Activated T-cell treated with anti-CD3 and anti-CD28 coated beads, Interleukin-2, amount 50 U/mL, for 24 hours (primary cell): ENCODE data around the gene POTEG.
"Not testable (repeated sequence)": the region's sequence is repeated elsewhere in the genome, so short reads cannot be mapped to it uniquely, and the experiment has no call there.

ENCODE experiments used
- DNase-seq: peaks from one replicate; pipeline ENCODE4 v3.0.0-alpha.2; 2020
- H3K27ac Mint-ChIP-seq: 2 replicates; pipeline ENCODE4 v1.8.0; 2020; ENCODE audit warnings: mild to moderate bottlenecking, mixed read lengths
- H3K27me3 Mint-ChIP-seq: 2 replicates; pipeline ENCODE4 v1.8.0; 2020; ENCODE audit warnings: mixed read lengths
- H3K36me3 Mint-ChIP-seq: 2 replicates; pipeline ENCODE4 v1.8.0; 2020; ENCODE audit warnings: low read depth, mixed read lengths
- H3K4me1 Mint-ChIP-seq: 2 replicates; pipeline ENCODE4 v1.8.0; 2020; ENCODE audit warnings: low read depth, mixed read lengths
- H3K4me3 Mint-ChIP-seq: 2 replicates; pipeline ENCODE4 v1.8.0; 2020; ENCODE audit warnings: mild to moderate bottlenecking, moderate library complexity, mixed read lengths
- H3K9me3 Mint-ChIP-seq: 2 replicates; pipeline ENCODE4 v1.8.0; 2020; ENCODE audit warnings: mixed read lengths

POTEG gene

GRCh38 chr14:19434241-19434640, at the start of gene POTEG:
Gene POTEG (minus strand): TSS chr14:19434341. CDS start chr14:19434289, 52 bp downstream.
- not testable (repeated sequence) for H3K4me1 Mint-ChIP-seq, DNase-seq, H3K36me3 Mint-ChIP-seq, H3K9me3 Mint-ChIP-seq, H3K4me3 Mint-ChIP-seq, H3K27me3 Mint-ChIP-seq, H3K27ac Mint-ChIP-seq

- not testable (repeated sequence) for H3K27ac Mint-ChIP-seq, H3K4me1 Mint-ChIP-seq, H3K9me3 Mint-ChIP-seq, H3K27me3 Mint-ChIP-seq, H3K4me3 Mint-ChIP-seq, H3K36me3 Mint-ChIP-seq, DNase-seq
Observed at GRCh38 chr14:19482093-19482492, 48.0 kb upstream of the POTEG start.

- not testable (repeated sequence) for H3K27ac Mint-ChIP-seq, H3K27me3 Mint-ChIP-seq, H3K36me3 Mint-ChIP-seq, H3K9me3 Mint-ChIP-seq, H3K4me1 Mint-ChIP-seq, H3K4me3 Mint-ChIP-seq, DNase-seq
Observed at GRCh38 chr14:19481421-19481820, 47.3 kb upstream of the POTEG start.

- not testable (repeated sequence) for H3K27ac Mint-ChIP-seq
Observed at GRCh38 chr14:19480491-19480890, 46.4 kb upstream of the POTEG start.

GRCh38 chr14:19445761-19446160, 11.6 kb upstream of the POTEG start:
- H3K36me3 Mint-ChIP-seq, H3K4me1 Mint-ChIP-seq, H3K27me3 Mint-ChIP-seq, H3K9me3 Mint-ChIP-seq, H3K4me3 Mint-ChIP-seq, DNase-seq, H3K27ac Mint-ChIP-seq: not testable (repeated sequence)

More at GRCh38 chr14:19480491-19480890, 46.4 kb upstream of the POTEG start:
- DNase-seq, H3K9me3 Mint-ChIP-seq, H3K4me1 Mint-ChIP-seq, H3K27me3 Mint-ChIP-seq, H3K4me3 Mint-ChIP-seq, H3K36me3 Mint-ChIP-seq: not testable (repeated sequence)

DNA sequence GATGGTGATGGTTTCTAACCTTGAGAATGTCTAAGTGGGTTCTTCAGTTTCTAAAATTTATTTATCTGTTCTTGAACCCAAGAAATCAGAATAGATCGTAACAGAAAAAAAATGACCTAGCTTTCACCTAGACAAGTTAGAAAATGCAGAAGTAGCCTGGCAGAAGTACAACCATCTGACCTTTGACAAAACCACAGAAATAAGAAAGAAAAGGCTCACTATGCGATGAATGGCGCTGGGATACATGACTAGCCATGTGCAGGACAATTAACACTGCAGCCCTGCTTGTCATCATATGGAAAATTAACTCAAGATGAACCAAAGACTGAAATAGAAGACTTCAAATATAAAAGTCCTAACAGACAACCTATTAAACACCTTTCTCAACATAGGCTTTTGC, 5.7 kb upstream of the POTEG start:
- DNase-seq, H3K27me3 Mint-ChIP-seq, H3K4me1 Mint-ChIP-seq, H3K27ac Mint-ChIP-seq, H3K4me3 Mint-ChIP-seq, H3K36me3 Mint-ChIP-seq, H3K9me3 Mint-ChIP-seq: not testable (repeated sequence)

DNA sequence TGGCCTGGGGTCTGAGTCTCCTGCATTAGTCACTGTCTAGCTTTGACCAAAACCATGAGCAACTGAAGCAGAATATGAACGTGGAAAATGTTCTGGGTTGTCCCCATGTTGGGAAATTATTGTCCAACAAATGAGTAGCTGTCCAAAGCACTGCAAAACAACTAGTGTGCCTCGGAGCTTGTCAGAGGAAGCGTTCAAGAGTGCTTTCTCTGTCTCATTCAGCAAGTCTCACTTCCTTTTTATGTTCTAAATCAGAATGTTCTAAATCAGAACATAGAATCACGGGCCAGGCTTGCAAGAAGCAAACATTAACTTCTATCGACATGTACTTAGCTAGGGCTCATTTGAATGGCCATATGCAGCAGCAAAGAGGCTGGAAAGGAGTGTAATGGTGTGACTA, 5.1 kb upstream of the POTEG start:
- not testable (repeated sequence) for H3K36me3 Mint-ChIP-seq, H3K27ac Mint-ChIP-seq, H3K4me1 Mint-ChIP-seq, DNase-seq, H3K4me3 Mint-ChIP-seq, H3K9me3 Mint-ChIP-seq, H3K27me3 Mint-ChIP-seq

DNA sequence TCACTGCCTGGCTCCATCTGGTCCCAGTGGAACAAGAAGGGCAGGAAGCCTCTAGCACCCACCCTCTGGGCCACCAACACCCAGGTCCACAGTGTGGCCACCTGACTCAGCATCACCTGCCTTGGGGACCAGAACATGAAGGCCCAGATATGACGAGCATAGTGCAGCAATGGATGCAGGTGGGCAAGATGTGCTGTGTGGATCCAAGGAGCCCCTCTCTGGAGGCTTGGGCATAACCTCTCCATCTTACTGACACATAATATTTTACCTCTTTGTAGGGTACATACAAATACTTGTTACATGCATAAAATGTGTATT, 2.9 kb upstream of the POTEG start:
- H3K36me3 Mint-ChIP-seq, H3K27ac Mint-ChIP-seq, H3K4me3 Mint-ChIP-seq, H3K9me3 Mint-ChIP-seq, DNase-seq, H3K27me3 Mint-ChIP-seq, H3K4me1 Mint-ChIP-seq: not testable (repeated sequence)

DNA sequence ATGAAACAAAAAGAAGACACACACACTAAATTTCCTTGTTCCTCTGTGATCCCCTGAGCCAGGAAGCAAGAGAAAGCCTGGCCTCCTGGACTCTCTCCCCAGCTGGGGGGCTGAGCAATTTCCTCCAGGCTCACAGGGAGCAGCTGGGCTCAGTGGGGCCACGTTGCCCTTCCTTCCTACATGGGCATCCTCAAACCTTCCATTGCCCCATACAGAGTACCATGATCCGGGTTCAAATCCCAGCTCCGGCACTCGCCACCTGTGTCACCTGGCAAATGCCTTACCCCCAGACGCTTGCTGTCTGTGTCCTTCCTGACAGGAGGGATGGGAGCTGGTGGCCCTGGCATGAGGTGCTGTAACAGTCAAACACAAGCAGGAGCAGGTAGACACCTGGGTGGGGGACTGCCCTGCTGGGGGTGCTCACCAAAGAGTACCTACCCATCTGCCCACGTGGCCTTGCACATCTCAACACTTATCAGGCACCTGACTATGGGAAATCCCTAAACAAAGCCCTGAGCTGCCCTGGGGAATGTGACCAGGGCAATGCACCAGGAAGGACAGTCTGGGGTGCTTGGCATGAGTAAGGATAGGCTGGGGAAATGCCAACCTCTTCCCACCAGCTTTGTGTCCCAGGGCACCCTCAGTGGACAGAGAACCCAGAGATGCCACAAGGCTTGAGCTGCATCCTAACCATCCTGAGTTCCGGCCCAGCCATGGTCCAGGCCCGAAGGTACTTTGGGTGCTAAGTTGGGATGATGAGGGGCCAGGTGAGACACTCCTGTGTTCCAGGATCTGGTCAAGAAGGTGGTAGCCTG, 2.4 kb upstream of the POTEG start:
- not testable (repeated sequence) for H3K27me3 Mint-ChIP-seq, H3K9me3 Mint-ChIP-seq, H3K36me3 Mint-ChIP-seq, H3K4me3 Mint-ChIP-seq, DNase-seq, H3K4me1 Mint-ChIP-seq, H3K27ac Mint-ChIP-seq

- H3K36me3 Mint-ChIP-seq, H3K9me3 Mint-ChIP-seq, DNase-seq, H3K27me3 Mint-ChIP-seq, H3K27ac Mint-ChIP-seq, H3K4me1 Mint-ChIP-seq, H3K4me3 Mint-ChIP-seq: not testable (repeated sequence)
Observed at GRCh38 chr14:19435852-19436251, 1.7 kb upstream of the POTEG start.

DNA sequence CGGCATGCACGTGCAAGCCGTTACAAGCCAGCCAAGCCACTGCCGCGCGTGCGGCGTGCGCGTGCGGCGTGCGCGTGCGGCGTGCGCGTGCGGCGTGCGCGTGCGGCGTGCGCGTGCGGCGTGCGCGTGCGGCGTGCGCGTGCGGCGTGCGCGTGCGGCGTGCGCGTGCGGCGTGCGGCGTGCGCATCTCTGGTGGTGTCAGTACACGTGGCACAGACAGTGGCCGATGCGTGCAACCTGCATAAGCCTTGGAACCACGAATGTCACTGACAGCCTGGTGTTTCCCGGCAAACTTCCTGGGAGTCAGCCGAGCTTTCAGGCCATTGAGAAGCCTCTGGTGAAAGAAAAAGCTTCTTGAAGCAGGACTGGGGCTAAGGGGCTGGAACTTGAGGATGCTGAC, 750 bp upstream of the POTEG start:
- not testable (repeated sequence) for DNase-seq, H3K4me1 Mint-ChIP-seq, H3K9me3 Mint-ChIP-seq, H3K27ac Mint-ChIP-seq, H3K36me3 Mint-ChIP-seq, H3K27me3 Mint-ChIP-seq, H3K4me3 Mint-ChIP-seq

GRCh38 chr14:19433765-19434164, 376 bp downstream of the POTEG start:
- DNase-seq, H3K9me3 Mint-ChIP-seq, H3K36me3 Mint-ChIP-seq, H3K4me1 Mint-ChIP-seq, H3K27me3 Mint-ChIP-seq, H3K27ac Mint-ChIP-seq, H3K4me3 Mint-ChIP-seq: not testable (repeated sequence)

- not testable (repeated sequence) for H3K36me3 Mint-ChIP-seq, H3K4me3 Mint-ChIP-seq, H3K27ac Mint-ChIP-seq, H3K4me1 Mint-ChIP-seq, H3K27me3 Mint-ChIP-seq, H3K9me3 Mint-ChIP-seq, DNase-seq
Observed at GRCh38 chr14:19408519-19408918, 25.6 kb downstream of the POTEG start.

DNA sequence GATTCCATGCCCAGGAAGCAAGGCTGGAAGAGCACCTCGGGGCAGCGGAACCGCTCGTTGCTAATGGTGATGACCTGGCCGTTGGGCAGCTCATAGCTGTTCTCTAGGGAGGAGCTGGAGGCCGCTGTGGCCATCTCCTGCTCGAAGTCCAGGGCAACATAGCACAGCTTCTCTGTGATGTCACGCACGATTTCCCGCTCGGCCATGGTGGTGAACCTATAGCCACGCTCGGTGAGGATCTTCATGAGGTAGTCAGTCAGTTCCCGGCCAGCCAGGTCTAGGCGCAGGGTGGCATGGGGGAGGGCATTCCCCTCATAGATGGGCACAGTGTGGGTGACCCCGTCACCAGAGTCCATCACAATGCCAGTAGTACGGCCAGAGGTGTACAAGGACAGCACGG, 32.0 kb downstream of the POTEG start:
- not testable (repeated sequence) for H3K27me3 Mint-ChIP-seq, DNase-seq, H3K4me1 Mint-ChIP-seq, H3K27ac Mint-ChIP-seq, H3K9me3 Mint-ChIP-seq, H3K4me3 Mint-ChIP-seq, H3K36me3 Mint-ChIP-seq

DNA sequence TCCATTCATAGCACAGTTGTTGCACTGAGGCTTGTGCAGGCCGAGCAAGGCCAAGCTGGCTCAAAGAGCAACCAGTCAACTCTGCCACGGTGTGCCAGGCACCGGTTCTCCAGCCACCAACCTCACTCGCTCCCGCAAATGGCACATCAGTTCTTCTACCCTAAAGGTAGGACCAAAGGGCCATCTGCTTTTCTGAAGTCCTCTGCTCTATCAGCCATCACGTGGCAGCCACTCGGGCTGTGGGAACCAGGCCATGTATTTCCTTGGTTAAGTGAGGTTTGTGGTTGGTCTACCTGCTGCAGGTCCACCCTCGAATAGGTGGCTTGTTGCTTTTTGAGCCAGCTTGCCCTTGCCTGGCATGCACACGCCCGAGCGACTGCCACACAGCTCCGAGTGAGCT, 39.4 kb downstream of the POTEG start:
- not testable (repeated sequence) for DNase-seq, H3K4me1 Mint-ChIP-seq

GRCh38 chr14:19390230-19390629, 43.9 kb downstream of the POTEG start:
- not testable (repeated sequence) for H3K27ac Mint-ChIP-seq, H3K27me3 Mint-ChIP-seq, H3K4me3 Mint-ChIP-seq, H3K4me1 Mint-ChIP-seq, DNase-seq, H3K36me3 Mint-ChIP-seq, H3K9me3 Mint-ChIP-seq

More for the DNA sequence above, 39.4 kb downstream of the POTEG start:
- H3K27me3 Mint-ChIP-seq, H3K4me3 Mint-ChIP-seq, H3K36me3 Mint-ChIP-seq, H3K27ac Mint-ChIP-seq, H3K9me3 Mint-ChIP-seq: not testable (repeated sequence)
